DND-41 (cell line): Measurements from ENCODE around the gene ITIH5.

ENCODE experiments used
- EZH2 ChIP-seq: IDR thresholded peaks from 3 replicates; pipeline ENCODE4 v1.6.1; 2012; ENCODE audit warnings: borderline replicate concordance, low read depth, mild to moderate bottlenecking, moderate library complexity, low read length, inconsistent platforms; ENCODE audit not compliant: severe bottlenecking
- TF ChIP-seq, protein P1 (sequence below): IDR thresholded peaks from 2 replicates; pipeline ENCODE4 v1.5.1; 2012; ENCODE audit warnings: borderline replicate concordance, low read length, moderate library complexity, mild to moderate bottlenecking; ENCODE audit not compliant: poor library complexity, severe bottlenecking; ENCODE audit errors: extremely low read depth

- no peak for TF ChIP-seq EZH2
- TF ChIP-seq, protein P1, sequence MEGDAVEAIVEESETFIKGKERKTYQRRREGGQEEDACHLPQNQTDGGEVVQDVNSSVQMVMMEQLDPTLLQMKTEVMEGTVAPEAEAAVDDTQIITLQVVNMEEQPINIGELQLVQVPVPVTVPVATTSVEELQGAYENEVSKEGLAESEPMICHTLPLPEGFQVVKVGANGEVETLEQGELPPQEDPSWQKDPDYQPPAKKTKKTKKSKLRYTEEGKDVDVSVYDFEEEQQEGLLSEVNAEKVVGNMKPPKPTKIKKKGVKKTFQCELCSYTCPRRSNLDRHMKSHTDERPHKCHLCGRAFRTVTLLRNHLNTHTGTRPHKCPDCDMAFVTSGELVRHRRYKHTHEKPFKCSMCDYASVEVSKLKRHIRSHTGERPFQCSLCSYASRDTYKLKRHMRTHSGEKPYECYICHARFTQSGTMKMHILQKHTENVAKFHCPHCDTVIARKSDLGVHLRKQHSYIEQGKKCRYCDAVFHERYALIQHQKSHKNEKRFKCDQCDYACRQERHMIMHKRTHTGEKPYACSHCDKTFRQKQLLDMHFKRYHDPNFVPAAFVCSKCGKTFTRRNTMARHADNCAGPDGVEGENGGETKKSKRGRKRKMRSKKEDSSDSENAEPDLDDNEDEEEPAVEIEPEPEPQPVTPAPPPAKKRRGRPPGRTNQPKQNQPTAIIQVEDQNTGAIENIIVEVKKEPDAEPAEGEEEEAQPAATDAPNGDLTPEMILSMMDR, result no peak
Observed at GRCh38 chr10:7561985-7562384, 104.8 kb downstream of the ITIH5 start.
